K562 (cell line): ENCODE measurements around the gene CCDC127. TPM values are rescaled to one million over a fixed set of nuclear protein-coding genes. Genes with fewer than 3 reads are reported as not detected.
"Not testable (repeated sequence)": the region's sequence is repeated elsewhere in the genome, so short reads cannot be mapped to it uniquely, and the experiment has no call there.

ENCODE experiments used
- ATAC-seq: fragments of 200-7000 bp; cut with Tn5 transposase; 3 replicates; pipeline ENCODE4 v1.9.1; 2020; ENCODE audit warnings: moderate library complexity
- BruUV-seq: library from RNA; stranded (reverse); fragments of 400-500 nt; replicated peaks from 2 replicates; lab custom pipeline; 2021; lab: Mats Ljungman, UMichigan
- CTCF ChIA-PET: fragments of 300-600 bp; formaldehyde crosslinking; extraction: SDS; loops from one replicate; lab custom pipeline; 2021; ENCODE audit warnings: low intra/inter-chr PET ratio; lab: Yijun Ruan, JAX
- POLR2A ChIA-PET: fragments of 300-600, 350-650 bp; sonication (Branson Sonifier 250); formaldehyde crosslinking; extraction: SDS; loops from one replicate; lab custom pipeline; 2021; ENCODE audit warnings: antibody characterized with exemption, inconsistent platforms; lab: Yijun Ruan, JAX
- DNase-seq, 4 experiments: peaks; one replicate each; pipeline versions ENCODE4 v3.0.0 to v3.0.0-alpha.2; 2011 to 2018; ENCODE audit warnings: low spot score in 3 of 4, mixed read lengths in 3 of 4; ENCODE audit errors: extremely low read depth in 1 of 4
- FAIRE-seq: peaks from 2 replicates; lab custom pipeline; 2011; peaks lifted over from hg19 to GRCh38; lab: Jason Lieb, UNC
- H2AFZ ChIP-seq: 2 replicates; pipeline ENCODE4 v1.6.0; 2011; ENCODE audit warnings: low read depth, low read length, control low read depth, inconsistent platforms
- H3K27ac ChIP-seq: fragments of 200-600 bp; 3 replicates; pipeline ENCODE4 v1.8.0; 2011; ENCODE audit warnings: low read depth, mild to moderate bottlenecking, control low read depth, inconsistent platforms, low read length, moderate library complexity, mixed read lengths; ENCODE audit errors: extremely low read depth
- H3K27me3 ChIP-seq, 2 experiments: fragments of 300-600 bp in 1 of 2; 2 replicates in 1 of 2; 3 replicates in 1 of 2; pipeline versions ENCODE4 v1.6.0 to v1.8.0; 2011; ENCODE audit warnings: inconsistent platforms in 2 of 2, low read length in 2 of 2, mild to moderate bottlenecking in 1 of 2, mixed read lengths in 1 of 2, moderate library complexity in 1 of 2; ENCODE audit not compliant: control insufficient read depth in 2 of 2, insufficient read depth in 2 of 2
- H3K36me3 ChIP-seq: fragments of 300-600 bp; 3 replicates; pipeline ENCODE4 v1.8.0; 2011; ENCODE audit warnings: mild to moderate bottlenecking, low read length, inconsistent platforms; ENCODE audit not compliant: control insufficient read depth, insufficient read depth
- H3K4me1 ChIP-seq, 2 experiments: fragments of 200-600 bp in 1 of 2; replicated peaks in 1 of 2; 2 replicates in 1 of 2; 3 replicates in 1 of 2; pipeline versions ENCODE4 v1.5.1 to v1.8.0; 2011; ENCODE audit warnings: inconsistent platforms in 2 of 2, low read length in 2 of 2, mild to moderate bottlenecking in 1 of 2, mixed read lengths in 1 of 2, moderate library complexity in 1 of 2; ENCODE audit not compliant: control insufficient read depth in 2 of 2, insufficient read depth in 2 of 2
- H3K4me2 ChIP-seq: 2 replicates; pipeline ENCODE4 v1.6.1; 2011; ENCODE audit warnings: low read length, control low read depth, inconsistent platforms, mixed read lengths; ENCODE audit not compliant: insufficient read depth
- H3K4me3 ChIP-seq: fragments of 200-600 bp; sonication (generic), shearing (Covaris generic); 2 replicates; pipeline ENCODE4 v1.5.1; 2016; ENCODE audit warnings: control low read depth, inconsistent platforms
- H3K79me2 ChIP-seq: fragments of 200-600 bp; 3 replicates; pipeline ENCODE4 v1.8.0; 2011; ENCODE audit warnings: low read length, inconsistent platforms; ENCODE audit not compliant: control insufficient read depth, insufficient read depth
- H3K9ac ChIP-seq, 2 experiments: 2 replicates each; pipeline versions ENCODE4 v1.6.0 to v1.6.1; 2011; ENCODE audit warnings: low read depth in 2 of 2, low read length in 2 of 2, control low read depth in 1 of 2, inconsistent platforms in 1 of 2, mild to moderate bottlenecking in 1 of 2, mixed read lengths in 1 of 2; ENCODE audit not compliant: insufficient read depth in 1 of 2
- H3K9me1 ChIP-seq: one replicate; pipeline ENCODE4 v1.6.0; 2011; ENCODE audit warnings: inconsistent platforms, mild to moderate bottlenecking, low read length, moderate library complexity; ENCODE audit not compliant: control insufficient read depth, insufficient read depth
- H3K9me3 ChIP-seq: replicated peaks from 2 replicates; pipeline ENCODE4 v1.5.1; 2011; ENCODE audit warnings: low read depth, low read length, inconsistent platforms; ENCODE audit not compliant: control insufficient read depth, insufficient read depth
- H4K20me1 ChIP-seq: replicated peaks from 2 replicates; pipeline ENCODE4 v1.6.1; 2011; ENCODE audit warnings: low read length, inconsistent platforms, mixed read lengths; ENCODE audit not compliant: control insufficient read depth, insufficient read depth
- ATF3 ChIP-seq, 2 experiments: fragments of 450-650 bp in 1 of 2; sonication (generic) in 1 of 2; formaldehyde crosslinking in 1 of 2; IDR thresholded peaks in 1 of 2; conservative IDR thresholded peaks in 1 of 2; 2 replicates each; pipeline versions ENCODE4 v1.6.1 to v1.8.1; 2016 to 2023; ENCODE audit warnings: mild to moderate bottlenecking in 2 of 2, moderate library complexity in 2 of 2, inconsistent platforms in 1 of 2, missing genetic modification reagents in 1 of 2
- WGBS: fragments of 100-300 bp; shearing (Covaris generic); methylation state at CpG from one replicate; pipeline ENCODE4 v1.1.6; 2016; ENCODE audit warnings: low coverage, mixed read lengths; ENCODE audit not compliant: insufficient coverage; ENCODE audit errors: missing lambda C conversion rate; 5-methylcytosine and 5-hydroxymethylcytosine counted together
- in situ Hi-C: fragments of 300-500 bp; cut with MboI; formaldehyde crosslinking; loops from 4 replicates; pipeline ENCODE4 v1.15.0; 2018; ENCODE audit warnings: inconsistent platforms, mixed read lengths
- intact Hi-C: fragments of 100-400 bp; cut with micrococcal nuclease; formaldehyde crosslinking; loops from 2 replicates; pipeline ENCODE4 v1.14.2; 2022
- polyA plus RNA-seq, 8 experiments: library from polyadenylated mRNA; depleted of rRNA in 4 of 8; stranded (reverse) in 5 of 8; unstranded in 3 of 8; fragments of >200 nt; fragmentation: Nextera tagmentation in 2 of 8; fragmentation: Illumina TruSeq in 1 of 8; extraction: Ambion mirVana in 2 of 8; extraction: Trizol in 1 of 8; gene quantifications; 2 replicates each; pipeline versions ENCODE4 v1.2.1 to v1.2.3, GENCODE V29; 2011 to 2014; ENCODE audit warnings: inconsistent platforms in 1 of 8, missing spikeins in 1 of 8
- total RNA-seq, 7 experiments: library from RNA; depleted of rRNA in 6 of 7; stranded (reverse); fragments of >200 nt in 6 of 7; fragmentation: Illumina TruSeq in 2 of 7; extraction: Trizol in 2 of 7; gene quantifications; 2 replicates each; pipeline versions ENCODE4 v1.2.1 to v1.2.3, GENCODE V29; 2011 to 2021; ENCODE audit warnings: low replicate concordance in 1 of 7

CCDC127 gene
- total and polyA plus RNA-seq, 9 of the 15 experiments (the other 6 are each of a cell fraction or from before 2014, with no cell fraction given) = 2.7 to 4.5 (median 4.1) TPM

GRCh38 chr5:243683-244367 lies 25.9 kb upstream of the CCDC127 start:
- H3K9me3 ChIP-seq, BruUV-seq, FAIRE-seq, intact Hi-C loops, in situ Hi-C loops, H3K4me1 ChIP-seq, CTCF ChIA-PET, H3K27me3 ChIP-seq, H3K27ac ChIP-seq, DNase-seq, POLR2A ChIA-PET, H2AFZ ChIP-seq, ATAC-seq, H3K4me3 ChIP-seq, H3K9me1 ChIP-seq, H4K20me1 ChIP-seq, H3K79me2 ChIP-seq, H3K4me2 ChIP-seq, H3K9ac ChIP-seq: not testable (repeated sequence)
- peaks cover 84% of the 10 kb centered on the region for H3K36me3 ChIP-seq
- WGBS = 92% methylated on average over 12 of the region's 12 CpGs

GRCh38 chr5:241045-241669 lies 23.2 kb upstream of the CCDC127 start:
- FAIRE-seq; CTCF ChIA-PET; H3K9ac ChIP-seq; in situ Hi-C loops; H3K4me3 ChIP-seq; H3K79me2 ChIP-seq; H3K9me1 ChIP-seq; H3K4me1 ChIP-seq; BruUV-seq; POLR2A ChIA-PET; H3K27me3 ChIP-seq; H3K9me3 ChIP-seq; H4K20me1 ChIP-seq; intact Hi-C loops; H3K27ac ChIP-seq; H2AFZ ChIP-seq; ATAC-seq; H3K4me2 ChIP-seq; TF ChIP-seq ATF3 (CRISPR knock-in tag; conservative IDR thresholded peaks at IDR 0.05): not testable (repeated sequence)
- TF ChIP-seq ATF3 (IDR thresholded peaks at IDR 0.05) = 0 out of 2 replicates have a peak, but pooled peaks have one; percentile 10
- peak in 1 of 4 experiments; percentile 17 for DNase-seq
- WGBS = 91% methylated on average over 10 of the region's 13 CpGs
- peaks cover 79% of the 10 kb centered on the region for H3K36me3 ChIP-seq

GRCh38 chr5:240550-240949 lies 22.6 kb upstream of the CCDC127 start:
- H3K4me2 ChIP-seq, H3K9me3 ChIP-seq, in situ Hi-C loops, POLR2A ChIA-PET, H3K4me3 ChIP-seq, intact Hi-C loops, ATAC-seq, DNase-seq, CTCF ChIA-PET, H3K9me1 ChIP-seq, H2AFZ ChIP-seq, H4K20me1 ChIP-seq, H3K9ac ChIP-seq, H3K79me2 ChIP-seq, BruUV-seq, H3K4me1 ChIP-seq, FAIRE-seq, H3K27me3 ChIP-seq, H3K27ac ChIP-seq: not testable (repeated sequence)
- H3K36me3 ChIP-seq = peaks cover 78% of the 10 kb centered on the region
- WGBS = 96% methylated on average over 7 of the region's 7 CpGs
